Measurements from ENCODE around the gene DENND4C.
"Not testable (repeated sequence)": the region's sequence is repeated elsewhere in the genome, so short reads cannot be mapped to it uniquely, and the experiment has no call there.

DENND4C gene

DNA sequence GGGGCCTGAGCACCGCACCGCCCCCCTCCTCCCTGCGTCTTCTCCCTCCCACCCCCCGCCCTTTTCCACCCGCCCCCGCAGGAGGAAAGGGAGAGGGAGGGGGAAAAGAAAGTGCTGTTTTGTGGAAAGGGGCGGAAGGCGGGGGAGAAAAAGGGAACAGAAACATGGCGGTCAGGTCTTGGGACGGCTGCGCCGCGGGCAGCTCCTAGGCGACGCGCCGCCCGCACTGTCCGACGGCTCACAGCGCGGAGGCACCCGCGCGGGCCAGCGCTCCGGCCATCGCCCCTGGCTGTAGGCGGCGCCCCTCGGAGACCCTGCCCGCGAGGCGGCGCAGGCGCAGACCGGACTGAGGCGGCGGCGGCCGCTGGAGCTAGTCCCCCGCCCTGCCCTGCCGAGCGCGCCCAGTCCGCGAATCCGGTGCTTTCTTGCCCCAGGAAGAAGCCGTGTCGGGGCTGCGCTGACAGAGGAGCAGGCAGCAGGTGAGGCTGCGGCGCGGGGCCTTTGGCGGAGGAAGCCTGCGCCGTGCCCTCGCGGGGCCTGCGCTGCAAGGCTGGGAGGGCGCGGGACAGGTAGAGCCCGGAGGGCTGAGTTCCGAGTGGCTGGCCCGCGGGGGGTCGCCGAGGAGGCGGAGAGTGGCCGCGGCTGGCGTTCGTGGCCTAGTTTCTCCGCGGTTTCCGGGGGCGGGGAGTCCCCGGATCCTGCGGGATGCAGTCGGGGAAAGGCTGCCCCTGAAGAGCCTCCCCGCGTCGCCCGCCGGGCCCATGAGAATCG lies at the start of gene DENND4C:
Gene DENND4C (plus strand): TSS at position 339 of the 771 bp plus-strand sequence. CDS start 45,482 bp downstream, outside the sequence.
- DNase-seq (ENCODE audit: low spot score) = peak; percentile 64

DNA sequence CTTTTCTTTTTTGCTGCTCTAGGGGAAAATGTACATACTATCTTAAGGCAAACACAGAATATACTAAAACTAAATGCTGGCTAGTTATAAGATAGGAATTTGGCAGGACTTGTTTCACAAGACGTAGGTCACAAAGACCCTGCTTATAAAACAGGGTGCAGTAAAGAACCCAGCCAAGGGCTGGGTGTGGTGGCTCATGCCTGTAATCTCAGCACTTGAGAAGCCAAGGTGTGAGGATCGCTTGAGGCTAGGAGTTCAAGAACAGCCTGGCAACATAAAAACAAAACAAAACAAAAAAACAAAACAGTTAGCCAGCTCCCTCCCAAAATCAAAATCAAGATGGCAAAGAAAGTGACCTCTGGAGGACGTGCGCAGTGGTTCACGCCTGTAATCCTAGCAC lies 49.5 kb upstream of the DENND4C start:
- DNase-seq (ENCODE audit: low spot score) = no peak

DNA sequence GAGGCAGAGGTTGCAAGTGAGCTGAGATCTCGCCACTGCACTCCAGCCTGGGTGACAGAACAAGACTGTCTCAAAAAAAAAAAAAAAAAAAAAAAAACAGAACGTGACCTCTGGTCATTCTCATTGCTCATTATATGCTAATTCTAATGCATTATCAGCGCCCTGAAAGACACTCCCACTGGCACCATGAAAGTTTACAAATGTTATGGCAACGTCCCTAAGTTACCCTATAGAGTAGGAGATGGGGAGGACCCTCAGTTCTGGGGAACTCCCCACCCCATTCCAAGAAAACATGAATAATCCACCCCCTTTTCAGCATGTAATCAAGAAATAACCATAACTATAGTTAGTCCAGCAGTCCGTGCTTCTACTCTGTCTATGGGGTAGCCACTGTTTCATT lies 48.9 kb upstream of the DENND4C start:
- no peak for DNase-seq (ENCODE audit: low spot score)

DNA sequence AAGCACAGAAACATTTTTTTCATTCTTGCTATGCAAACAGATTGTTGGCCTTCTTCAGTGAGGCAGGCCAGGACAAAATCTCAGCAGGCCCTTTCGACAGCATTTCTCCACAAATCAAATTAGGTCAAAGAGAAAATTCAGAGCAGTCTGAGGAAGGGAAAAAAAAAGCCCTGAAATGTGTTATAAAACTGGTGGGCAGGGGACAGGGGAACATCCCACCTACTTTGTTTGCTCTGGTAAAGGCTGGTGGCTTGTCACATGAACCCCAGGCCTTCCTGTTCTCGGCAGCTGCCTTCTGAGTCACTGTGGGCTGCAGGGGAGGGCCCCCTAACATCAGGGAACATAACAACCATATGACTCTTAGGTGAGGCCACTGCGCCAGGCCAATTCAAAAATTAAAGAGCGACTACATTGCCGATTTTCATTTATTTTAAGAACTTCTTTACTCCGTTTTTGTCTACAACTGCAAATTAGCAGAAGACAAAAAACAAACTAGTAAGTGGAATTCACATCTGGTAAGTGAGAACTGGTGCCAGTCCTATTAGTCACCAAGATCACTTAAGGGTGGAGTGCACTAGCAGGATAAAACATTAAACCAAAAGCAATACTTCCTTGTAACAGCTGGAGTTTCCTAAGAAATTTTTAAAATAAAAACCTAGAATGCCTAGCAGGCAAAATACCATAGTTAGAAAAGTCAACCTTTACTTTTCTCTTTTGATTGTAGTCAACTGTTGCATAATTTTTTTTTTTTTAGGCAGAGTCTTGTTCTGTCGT lies 46.2 kb upstream of the DENND4C start:
- no peak for DNase-seq (ENCODE audit: low spot score)

GRCh38 chr9:19185191-19185590 lies 45.3 kb upstream of the DENND4C start:
- no peak for DNase-seq (ENCODE audit: low spot score)

GRCh38 chr9:19186232-19186631 lies 44.3 kb upstream of the DENND4C start:
- DNase-seq (ENCODE audit: low spot score) = no peak

DNA sequence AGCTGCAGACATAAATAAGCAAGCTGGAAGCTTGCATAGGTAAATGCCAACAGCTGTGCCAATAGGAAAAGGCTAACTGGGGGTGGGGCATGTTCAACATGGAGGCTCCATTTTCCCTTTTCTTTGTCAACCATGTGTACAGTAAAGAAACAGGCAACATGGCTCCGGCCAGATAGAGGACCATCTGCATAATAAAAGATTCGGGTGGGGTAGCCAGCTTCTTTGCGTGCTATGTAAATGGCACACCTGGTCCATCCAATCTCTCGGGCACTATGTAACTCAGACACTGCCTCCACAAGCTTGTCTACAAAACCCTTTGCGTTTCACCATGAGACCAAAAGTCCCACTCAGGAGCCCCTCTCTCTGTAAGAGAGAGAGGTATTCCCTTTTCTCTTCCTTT lies 41.7 kb upstream of the DENND4C start:
- no peak for DNase-seq (ENCODE audit: low spot score)

- no peak for DNase-seq (ENCODE audit: low spot score)
These were observed 38.1 kb upstream of the DENND4C start for GRCh38 chr9:19192202-19193028.

GRCh38 chr9:19193029-19193324 lies 37.5 kb upstream of the DENND4C start:
- no peak for DNase-seq (ENCODE audit: low spot score)

DNA sequence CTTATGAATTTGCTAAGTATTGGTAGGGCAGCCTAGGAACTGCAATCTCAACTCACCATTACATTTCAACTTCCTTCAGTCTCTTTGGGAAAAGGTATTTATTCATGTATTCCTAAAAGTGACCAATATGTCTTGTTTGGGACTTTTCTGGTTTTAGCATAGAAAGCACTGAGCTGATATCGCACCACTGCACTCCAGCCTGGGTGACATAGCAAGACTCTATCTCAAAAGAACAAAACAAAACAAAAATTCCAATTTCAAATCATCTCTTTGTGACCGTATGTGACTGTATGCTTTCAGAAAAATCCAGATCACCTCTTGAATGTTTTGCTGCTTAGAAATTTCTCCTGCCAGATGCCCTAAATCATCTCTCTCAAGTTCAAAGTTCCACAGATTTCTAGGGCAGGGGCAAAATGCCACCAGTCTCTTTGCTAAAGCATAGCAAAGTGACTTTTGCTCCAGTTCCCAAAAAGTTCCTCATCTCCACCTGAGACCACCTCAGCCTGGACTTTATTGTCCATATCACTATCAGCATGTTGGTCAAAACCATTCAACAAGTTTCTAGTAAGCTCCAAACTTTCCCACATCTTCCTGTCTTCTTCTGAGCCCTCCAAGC lies 37.0 kb upstream of the DENND4C start:
- not testable (repeated sequence) for DNase-seq (ENCODE audit: low spot score)

DNA sequence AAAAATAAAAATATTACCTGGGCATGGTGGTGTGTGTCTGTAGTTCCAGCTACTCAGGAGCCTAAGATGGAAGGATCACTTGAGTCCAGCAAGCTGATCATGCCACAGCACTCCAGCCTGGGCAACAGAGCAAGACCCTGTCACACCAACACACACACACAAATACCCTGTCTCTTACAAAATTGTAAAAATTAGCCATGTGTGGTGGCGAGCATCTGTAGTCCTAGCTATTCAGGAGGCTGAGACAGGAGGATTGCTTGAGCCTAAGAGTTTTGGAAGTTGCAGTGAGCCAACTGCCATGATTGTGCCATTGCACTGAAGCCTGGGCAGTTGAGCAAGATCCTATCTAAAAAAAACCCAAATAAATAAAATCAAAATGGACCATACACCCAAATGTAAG lies 32.1 kb upstream of the DENND4C start:
- no peak for DNase-seq (ENCODE audit: low spot score)

- DNase-seq (ENCODE audit: low spot score) = no peak
These were observed 31.5 kb upstream of the DENND4C start for GRCh38 chr9:19199012-19199411.

GRCh38 chr9:19200229-19200628 lies 30.3 kb upstream of the DENND4C start:
- no peak for DNase-seq (ENCODE audit: low spot score)

- DNase-seq (ENCODE audit: low spot score) = no peak
These were observed 28.3 kb upstream of the DENND4C start for GRCh38 chr9:19201899-19202891.

GRCh38 chr9:19203058-19203457 lies 27.4 kb upstream of the DENND4C start:
- DNase-seq (ENCODE audit: low spot score) = no peak

GRCh38 chr9:19208653-19209052 lies 21.8 kb upstream of the DENND4C start:
- no peak for DNase-seq (ENCODE audit: low spot score)

- DNase-seq (ENCODE audit: low spot score) = no peak
These were observed 21.3 kb upstream of the DENND4C start for GRCh38 chr9:19209188-19209587.

GRCh38 chr9:19213823-19214222 lies 16.7 kb upstream of the DENND4C start:
- DNase-seq (ENCODE audit: low spot score) = no peak

DNA sequence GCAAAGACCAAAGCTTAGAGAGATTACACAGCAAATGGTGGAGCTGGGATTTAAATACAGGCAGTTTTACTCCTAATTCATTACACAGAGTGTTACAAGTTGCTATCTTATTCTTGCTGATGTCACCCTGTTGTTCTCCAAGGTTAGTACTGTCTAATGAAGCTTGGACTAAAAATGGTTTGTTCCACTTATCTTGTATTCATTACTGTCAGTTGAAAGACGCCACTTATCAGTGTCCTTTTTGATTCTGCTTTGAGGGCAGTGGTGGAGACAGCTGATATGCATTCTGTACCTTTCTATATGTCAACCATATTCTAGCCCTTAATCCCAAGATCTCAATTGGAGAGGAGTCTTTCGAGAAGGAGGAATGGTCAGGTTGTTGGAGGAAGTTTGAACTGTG lies 14.0 kb upstream of the DENND4C start:
- no peak for DNase-seq (ENCODE audit: low spot score)

DNA sequence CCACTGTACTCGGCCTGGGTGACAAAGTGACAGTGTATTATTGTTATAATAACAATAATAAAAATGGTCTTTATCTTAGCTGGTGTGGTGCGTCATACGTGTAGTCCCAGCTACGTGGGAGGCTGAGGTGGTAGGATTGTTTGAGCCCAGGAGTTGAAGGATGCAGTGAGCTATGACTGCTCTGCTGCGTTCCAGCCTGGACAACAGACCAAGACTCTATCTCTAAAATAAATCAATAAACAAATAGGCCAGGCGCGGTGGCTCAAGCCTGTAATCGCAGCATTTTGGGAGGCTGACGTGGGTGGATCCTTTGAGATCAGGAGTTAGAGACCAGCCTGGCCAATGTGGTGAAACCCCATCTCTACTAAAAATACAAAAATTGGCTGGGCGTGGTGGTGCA lies 9.2 kb upstream of the DENND4C start:
- no peak for DNase-seq (ENCODE audit: low spot score)

DNA sequence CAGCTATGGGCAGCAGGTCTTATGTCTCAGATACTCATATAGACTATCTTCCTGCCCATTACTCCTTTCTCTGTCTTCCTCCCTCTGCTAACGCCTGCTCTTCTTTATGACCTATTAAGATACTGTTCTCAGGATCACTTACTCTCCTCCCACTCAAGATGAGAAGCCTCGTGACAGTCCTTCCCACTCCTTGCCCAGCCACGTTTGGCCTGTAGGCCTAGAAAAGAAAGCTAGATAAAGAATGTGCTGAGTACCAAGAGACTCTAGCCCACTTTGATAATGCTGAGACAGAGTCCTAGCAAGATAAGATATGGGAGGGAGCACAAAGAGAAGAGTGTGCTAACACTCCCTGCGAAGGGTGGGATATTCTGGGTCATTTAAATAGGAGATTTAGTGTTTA lies 6.8 kb upstream of the DENND4C start:
- DNase-seq (ENCODE audit: low spot score) = no peak

All from hematopoietic multipotent progenitor cell treated with erythropoietin and hydrocortisone succinate and interleukin-3 and kit ligand, for 15 days (in vitro differentiated cells).